Subcutaneous abdominal adipose tissue (tissue), 5 donors: ENCODE results near the gene HBP1.
"Not testable (repeated sequence)": the region's sequence is repeated elsewhere in the genome, so short reads cannot be mapped to it uniquely, and the experiment has no call there.

Source experiments
- H3K27ac ChIP-seq: one replicate; pipeline ENCODE4 v1.7.0; 2013; ENCODE audit warnings: low read depth, mild to moderate bottlenecking, inconsistent platforms, low read length, moderate library complexity
- H3K27me3 ChIP-seq, 5 donors: one replicate each; pipeline ENCODE4 v1.7.0; 2013; ENCODE audit warnings: low read length in 5 of 5, inconsistent platforms in 1 of 5; ENCODE audit not compliant: control insufficient read depth in 5 of 5, insufficient read depth in 4 of 5
- H3K36me3 ChIP-seq, 5 donors: one replicate each; pipeline ENCODE4 v1.7.0; 2013; ENCODE audit warnings: low read length in 5 of 5; ENCODE audit not compliant: control insufficient read depth in 5 of 5, insufficient read depth in 5 of 5
- H3K4me1 ChIP-seq, 5 donors: one replicate each; pipeline ENCODE4 v1.7.0; 2013; ENCODE audit warnings: low read length in 5 of 5, mild to moderate bottlenecking in 3 of 5, moderate library complexity in 1 of 5; ENCODE audit not compliant: control insufficient read depth in 5 of 5, insufficient read depth in 5 of 5
- H3K4me3 ChIP-seq, 5 donors: one replicate each; pipeline ENCODE4 v1.7.0; 2013; ENCODE audit warnings: low read length in 5 of 5, low read depth in 1 of 5
- H3K9ac ChIP-seq, 5 donors: one replicate each; pipeline ENCODE4 v1.7.0; 2013; ENCODE audit warnings: low read length in 5 of 5, mild to moderate bottlenecking in 4 of 5, moderate library complexity in 3 of 5
- H3K9me3 ChIP-seq, 5 donors: one replicate each; pipeline ENCODE4 v1.7.0; 2013; ENCODE audit warnings: low read length in 5 of 5; ENCODE audit not compliant: control insufficient read depth in 5 of 5
- donor health status: healthy.
- donor health status: healthy.
- donor health status: healthy.
- donor health status: healthy.
- donor health status: healthy.

The HBP1 gene

DNA sequence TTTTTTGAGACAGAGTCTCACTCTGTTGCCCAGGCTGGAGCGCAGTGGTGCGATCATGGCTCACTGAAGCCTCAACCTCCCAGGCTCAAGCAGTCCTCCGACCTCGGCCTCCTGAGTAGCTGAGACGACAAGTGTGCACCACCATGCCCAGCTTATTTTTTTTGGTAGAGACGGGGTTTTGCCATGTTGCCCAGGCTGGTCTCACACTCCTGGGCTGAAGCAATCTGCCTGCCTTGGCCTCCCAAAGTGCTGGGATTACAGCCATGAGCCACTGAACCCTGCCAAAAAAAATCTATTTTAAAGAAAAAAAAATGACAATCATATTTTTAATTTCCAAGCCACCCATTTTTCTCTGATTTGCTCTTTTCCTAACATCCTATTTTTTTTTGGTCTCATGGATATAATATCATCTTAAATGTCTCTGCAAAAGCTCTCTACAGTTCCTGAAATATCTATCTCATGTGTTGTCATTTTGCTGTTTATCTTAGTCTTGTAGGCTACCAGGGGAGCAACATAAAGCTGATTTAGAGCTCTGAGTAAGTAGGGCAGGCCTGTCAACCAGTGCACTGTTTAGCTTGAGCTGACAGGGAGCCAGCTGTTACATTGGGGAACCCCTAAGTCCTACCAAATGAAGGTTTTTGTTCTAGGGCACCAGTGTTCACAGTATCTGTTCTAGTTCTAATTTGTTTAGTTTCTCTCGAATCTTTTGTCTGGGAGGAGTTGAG, 29.9 kb upstream of the HBP1 start:
- H3K9ac ChIP-seq, result peak overlapping the region in 1 of 5 donors; percentile 50
- H3K27ac ChIP-seq, result peak overlapping the region; percentile 7
- H3K9me3 ChIP-seq, result no peaks in the 10 kb centered on the region
- H3K27me3 ChIP-seq, result no peaks in the 10 kb centered on the region
- H3K36me3 ChIP-seq, result peaks cover 0 to 6% (median 2%) of the 10 kb centered on the region in 5 donors
- no peak overlapping the region for H3K4me3 ChIP-seq
- peaks cover 0 to 11% (median 10%) of the 10 kb centered on the region in 5 donors for H3K4me1 ChIP-seq

DNA sequence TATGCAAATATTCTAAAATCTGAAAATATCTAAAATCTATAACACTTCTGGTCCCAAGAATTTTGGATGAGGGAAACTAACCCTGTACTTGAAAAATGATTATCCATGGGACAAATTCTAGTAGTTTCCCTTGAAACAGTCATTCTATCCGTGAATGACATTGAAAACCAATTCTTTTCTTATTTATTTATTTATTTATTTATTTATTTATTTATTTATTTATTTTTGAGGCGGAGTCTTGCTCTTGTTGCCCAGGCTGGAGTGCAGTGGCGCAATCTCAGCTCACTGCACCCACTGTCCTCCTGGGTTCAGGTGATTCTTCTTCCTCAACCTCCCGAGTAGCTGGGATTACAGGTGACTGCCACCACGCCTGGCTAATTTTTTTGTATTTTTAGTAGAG, 24.9 kb upstream of the HBP1 start:
- H3K36me3 ChIP-seq, H3K27ac ChIP-seq, H3K9me3 ChIP-seq, H3K4me3 ChIP-seq, H3K27me3 ChIP-seq, H3K9ac ChIP-seq: not testable (repeated sequence)
- H3K4me1 ChIP-seq, result peaks cover 0 to 14% (median 11%) of the 10 kb centered on the region in 5 donors

DNA sequence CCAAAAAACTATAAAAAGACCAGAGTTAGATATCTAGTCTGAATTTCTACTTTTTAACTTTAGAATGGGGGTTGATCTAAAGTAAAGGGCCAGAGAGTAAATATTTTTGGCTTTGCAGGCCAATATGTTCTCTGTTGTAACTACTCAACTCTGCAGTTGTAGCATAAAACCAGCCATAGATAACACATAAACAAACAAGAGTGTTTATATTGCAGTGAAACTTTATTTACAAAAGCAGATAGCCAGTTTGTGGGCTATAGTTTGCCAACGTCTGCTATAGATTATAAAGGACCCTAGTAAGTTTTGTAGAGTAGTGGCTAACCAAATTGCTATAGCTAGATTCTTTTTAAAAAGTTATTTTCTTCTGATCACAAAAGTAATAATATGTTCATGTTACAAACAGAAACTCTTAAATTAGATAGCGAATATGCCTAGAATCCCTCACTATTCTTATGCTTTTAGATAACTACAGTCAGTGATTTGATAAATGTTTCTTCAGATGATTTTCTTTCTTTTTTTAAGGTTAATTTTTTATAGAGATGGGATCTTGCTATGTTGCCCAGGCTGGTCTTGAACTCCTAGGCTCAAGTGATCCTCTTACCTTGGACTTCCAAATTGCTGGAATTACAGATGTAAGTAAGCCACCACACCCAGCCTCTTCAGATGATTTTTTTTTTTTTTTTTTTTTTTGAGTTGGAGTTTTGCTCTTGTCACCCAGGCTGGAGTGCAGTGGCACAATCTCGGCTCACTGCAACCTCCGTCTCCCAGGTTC, 23.6 kb upstream of the HBP1 start:
- peaks cover 2 to 9% (median 6%) of the 10 kb centered on the region in 5 donors for H3K36me3 ChIP-seq
- H3K27me3 ChIP-seq, result no peaks in the 10 kb centered on the region
- no peak overlapping the region for H3K9ac ChIP-seq
- no peak overlapping the region for H3K27ac ChIP-seq
- H3K4me1 ChIP-seq, result peaks cover 0 to 8% (median 7%) of the 10 kb centered on the region in 5 donors
- no peak overlapping the region for H3K4me3 ChIP-seq
- no peaks in the 10 kb centered on the region for H3K9me3 ChIP-seq

DNA sequence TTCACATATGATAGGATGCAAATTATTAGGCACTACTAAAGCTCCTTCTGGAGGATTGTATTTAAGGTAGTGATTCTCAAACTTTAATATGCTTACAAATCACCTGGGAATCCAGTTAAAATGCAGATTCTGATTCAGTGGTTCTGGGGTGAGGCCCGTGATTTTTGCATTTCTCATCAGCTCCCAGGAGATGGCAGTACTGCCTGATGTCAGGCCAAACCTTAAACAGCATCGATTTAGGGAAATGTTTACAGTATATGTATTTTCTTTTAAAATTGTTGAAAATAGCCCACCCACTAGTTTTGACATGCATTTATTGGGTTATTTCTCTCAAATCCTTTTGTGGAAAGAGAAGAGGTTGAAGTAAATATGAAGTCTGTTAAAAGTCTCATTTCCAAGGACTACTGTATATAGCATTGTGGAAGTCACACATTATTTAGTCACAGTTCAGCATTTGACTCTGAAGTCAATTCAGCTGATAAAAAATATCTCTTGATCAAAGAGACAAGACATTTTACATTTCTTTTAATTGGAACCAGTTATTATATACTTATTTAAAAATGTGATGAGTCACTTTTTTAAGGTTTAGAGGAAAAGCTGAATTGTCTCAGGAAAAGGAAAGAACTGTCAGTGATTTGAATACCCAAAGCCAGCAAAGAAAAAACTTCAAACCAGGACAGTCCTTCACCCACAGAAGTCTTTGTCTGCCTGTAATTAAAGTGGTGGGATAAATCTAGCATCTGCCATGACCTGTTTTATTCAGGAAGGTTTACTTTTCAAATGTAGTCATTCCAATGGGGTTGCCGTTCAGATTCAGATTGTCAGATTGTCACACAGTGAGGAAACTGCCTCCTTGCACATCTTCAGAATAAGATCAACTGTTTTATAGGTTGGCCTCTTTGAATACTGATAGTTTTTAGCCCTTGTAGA, 21.1 kb upstream of the HBP1 start:
- Histone ChIP-seq H3K4me1 (peaks cover 0 to 8% (median 7%) of the 10 kb centered on the region in 5 donors), H3K4me3 (no peak overlapping the region), H3K9ac (peak overlapping the region in 1 of 5 donors; percentile 56), H3K36me3 (peaks cover 2 to 21% (median 13%) of the 10 kb centered on the region in 5 donors), H3K27me3 (no peaks in the 10 kb centered on the region), H3K27ac (peak overlapping the region; percentile 78), H3K9me3 (no peaks in the 10 kb centered on the region)

DNA sequence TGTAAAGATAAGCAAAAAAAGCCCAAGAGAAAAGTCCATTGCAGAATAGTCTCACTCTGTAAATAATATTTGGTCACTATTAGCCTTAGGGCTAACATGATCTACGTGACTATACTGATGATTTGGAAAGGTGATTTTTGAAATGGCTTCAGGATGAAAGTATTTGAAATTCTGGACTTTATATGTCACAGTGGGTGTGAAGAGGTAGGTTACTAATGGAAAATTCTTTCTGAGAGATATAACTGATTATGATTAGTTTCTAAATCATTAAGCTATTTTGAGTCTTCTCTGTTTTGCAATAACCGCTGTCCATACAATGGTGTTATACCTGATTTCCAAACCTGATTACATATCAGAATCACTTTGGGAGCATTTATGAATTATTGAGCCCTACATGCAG, 20.1 kb upstream of the HBP1 start:
- Histone ChIP-seq H3K27me3 (no peaks in the 10 kb centered on the region), H3K4me1 (peaks cover 0 to 10% (median 7%) of the 10 kb centered on the region in 5 donors), H3K9ac (peak overlapping the region in 1 of 5 donors; percentile 56), H3K4me3 (no peak overlapping the region), H3K27ac (peak overlapping the region; percentile 78), H3K36me3 (peaks cover 0 to 21% (median 18%) of the 10 kb centered on the region in 5 donors), H3K9me3 (no peaks in the 10 kb centered on the region)

DNA sequence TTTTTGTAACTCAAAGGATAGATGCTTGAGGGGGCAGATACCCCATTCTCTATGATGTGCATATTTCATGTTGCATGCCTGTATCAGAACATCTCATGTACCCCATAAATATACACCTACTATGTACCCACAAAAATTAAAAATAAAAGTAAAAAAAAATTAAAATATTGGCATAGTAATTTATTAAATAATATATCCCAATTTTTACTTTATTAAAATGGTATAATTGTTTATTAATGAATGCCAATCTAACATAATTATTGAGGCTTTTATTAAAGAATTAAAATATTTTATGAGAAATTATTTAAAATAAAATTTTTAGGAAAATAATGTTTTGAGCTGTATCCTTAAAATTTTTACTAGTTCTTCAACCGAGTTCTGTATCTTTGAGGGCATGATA, 18.9 kb upstream of the HBP1 start:
- no peak overlapping the region for H3K27ac ChIP-seq
- no peak overlapping the region for H3K4me3 ChIP-seq
- H3K36me3 ChIP-seq, result peaks cover 2 to 21% (median 21%) of the 10 kb centered on the region in 5 donors
- peaks cover 0 to 21% (median 16%) of the 10 kb centered on the region in 5 donors for H3K4me1 ChIP-seq
- no peaks in the 10 kb centered on the region for H3K27me3 ChIP-seq
- no peak overlapping the region for H3K9ac ChIP-seq
- no peaks in the 10 kb centered on the region for H3K9me3 ChIP-seq

DNA sequence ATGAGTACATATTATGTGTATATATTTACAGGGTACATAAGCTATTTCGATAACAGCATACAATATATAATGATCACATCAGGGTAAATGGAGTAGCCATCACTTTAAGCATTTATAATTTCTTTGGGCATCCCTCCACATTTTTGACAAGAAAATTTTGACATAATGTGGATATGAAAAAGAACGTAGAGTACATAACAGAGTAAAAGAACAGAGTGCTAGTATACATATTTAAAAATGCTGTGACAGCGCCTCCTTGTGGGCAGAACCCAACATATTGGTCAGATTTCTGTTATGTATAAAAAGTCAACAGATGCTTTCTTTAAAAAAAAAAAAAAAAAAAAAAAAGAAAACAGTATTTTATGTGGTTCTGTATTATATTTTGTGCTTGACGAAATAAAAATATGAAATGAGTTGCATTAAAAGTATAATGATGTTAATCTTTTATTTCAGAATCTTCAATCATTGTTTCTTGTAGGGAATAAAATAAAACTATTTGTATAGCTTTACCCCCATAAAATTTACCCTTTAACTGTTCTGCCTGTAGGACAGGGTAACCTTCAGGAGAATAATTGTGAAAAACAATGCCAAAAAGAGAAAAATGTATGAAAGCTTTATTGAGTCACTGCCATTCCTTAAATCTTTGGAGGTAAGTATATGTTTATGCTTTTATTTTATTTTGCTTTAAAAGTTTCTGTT, 18.3 kb upstream of the HBP1 start:
- Histone ChIP-seq H3K4me3 (no peak overlapping the region), H3K36me3 (peaks cover 3 to 23% (median 21%) of the 10 kb centered on the region in 5 donors), H3K9ac (no peak overlapping the region), H3K9me3 (no peaks in the 10 kb centered on the region), H3K27ac (no peak overlapping the region), H3K4me1 (peaks cover 0 to 23% (median 16%) of the 10 kb centered on the region in 5 donors), H3K27me3 (no peaks in the 10 kb centered on the region)

DNA sequence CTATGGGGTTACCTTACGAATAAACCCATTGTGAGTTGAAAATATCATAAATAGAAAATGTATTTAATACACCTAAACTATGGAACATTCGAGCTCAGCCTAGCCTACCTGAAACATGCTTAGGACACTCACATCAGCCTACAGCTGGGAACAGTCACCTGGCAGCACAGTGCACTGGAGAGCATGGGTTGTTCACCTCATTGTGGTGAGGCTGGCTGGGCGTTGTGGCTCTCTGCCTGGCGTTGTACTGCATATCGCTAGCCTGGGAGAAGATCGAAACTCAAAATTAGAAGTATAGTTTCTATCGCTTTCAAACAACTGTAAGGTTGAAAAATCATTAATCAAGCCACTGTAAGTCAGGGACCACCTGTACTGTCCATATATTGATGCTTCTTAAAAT, 17.3 kb upstream of the HBP1 start:
- peaks cover 3 to 21% (median 19%) of the 10 kb centered on the region in 5 donors for H3K36me3 ChIP-seq
- H3K27ac ChIP-seq, result no peak overlapping the region
- H3K27me3 ChIP-seq, result no peaks in the 10 kb centered on the region
- H3K4me1 ChIP-seq, result peaks cover 0 to 23% (median 16%) of the 10 kb centered on the region in 5 donors
- no peak overlapping the region for H3K4me3 ChIP-seq
- no peak overlapping the region for H3K9ac ChIP-seq
- no peaks in the 10 kb centered on the region for H3K9me3 ChIP-seq

DNA sequence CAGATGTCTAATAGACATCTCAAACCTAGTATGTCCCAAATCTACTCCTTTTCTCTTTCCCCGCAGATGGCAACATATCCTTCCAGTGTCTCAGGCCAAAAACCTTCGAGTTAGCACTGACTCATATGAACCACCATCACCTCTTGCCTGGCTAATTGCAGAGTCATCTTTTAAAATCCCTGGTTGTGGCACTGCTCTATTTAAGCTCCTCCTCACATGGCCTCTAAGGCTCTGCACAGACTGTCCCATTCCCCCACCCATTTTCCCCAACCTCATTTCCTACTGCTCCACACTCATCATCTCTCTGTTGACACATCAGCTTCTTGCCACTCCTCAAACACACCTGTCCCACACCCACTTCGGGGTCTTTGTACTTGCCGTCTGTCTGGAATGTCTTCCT, 16.8 kb upstream of the HBP1 start:
- H3K4me1 ChIP-seq, result peaks cover 0 to 23% (median 16%) of the 10 kb centered on the region in 5 donors
- no peaks in the 10 kb centered on the region for H3K27me3 ChIP-seq
- H3K9ac ChIP-seq, result no peak overlapping the region
- H3K4me3 ChIP-seq, result no peak overlapping the region
- H3K36me3 ChIP-seq, result peaks cover 4 to 22% (median 20%) of the 10 kb centered on the region in 5 donors
- H3K9me3 ChIP-seq, result no peaks in the 10 kb centered on the region
- H3K27ac ChIP-seq, result peak overlapping the region; percentile 34
